PC-3 (cell line): Measurements from ENCODE around the gene DCTD. TPM values are rescaled to one million over a fixed set of nuclear protein-coding genes. Genes with fewer than 3 reads are reported as not detected.

Experiments
- ATAC-seq: fragments of 200-7000 bp; cut with Tn5 transposase; 2 replicates; pipeline ENCODE4 v1.9.1; 2020; ENCODE audit warnings: mild to moderate bottlenecking, moderate library complexity
- BruUV-seq: library from RNA; stranded (reverse); fragments of 400-500 nt; replicated peaks from 2 replicates; lab custom pipeline; 2021; lab: Mats Ljungman, UMichigan
- CTCF ChIA-PET: fragments of 300-600 bp; sonication (Branson Sonifier 250); formaldehyde crosslinking; loops from one replicate; lab custom pipeline; 2022; ENCODE audit warnings: antibody characterized with exemption; lab: Charles Lee
- POLR2A ChIA-PET: fragments of 300-600 bp; sonication (Branson Sonifier 250); formaldehyde crosslinking; loops from one replicate; lab custom pipeline; 2022; ENCODE audit warnings: antibody characterized with exemption; ENCODE audit not compliant: unreplicated experiment; lab: Charles Lee
- DNase-seq: peaks from one replicate; pipeline ENCODE4 v3.0.0-alpha.2; 2015
- H2AFZ ChIP-seq: fragments of 300-600 bp; sonication (generic); 2 replicates; pipeline ENCODE4 v1.6.0; 2016; ENCODE audit warnings: antibody characterized with exemption, low read length
- H3F3A ChIP-seq: fragments of 300-600 bp; sonication (generic); one replicate; pipeline ENCODE4 v1.6.0; 2017; ENCODE audit warnings: antibody characterized with exemption, low read length, control low read depth, mild to moderate bottlenecking; ENCODE audit not compliant: unreplicated experiment
- H3K27ac ChIP-seq: fragments of 300-600 bp; sonication (generic); 2 replicates; pipeline ENCODE4 v1.5.1; 2016; ENCODE audit warnings: mild to moderate bottlenecking, low read length
- H3K27me3 ChIP-seq: fragments of 300-600 bp; sonication (generic); 2 replicates; pipeline ENCODE4 v1.6.1; 2016; ENCODE audit warnings: low read length, mixed read lengths
- H3K36me3 ChIP-seq: fragments of 300-600 bp; sonication (generic); 2 replicates; pipeline ENCODE4 v1.6.1; 2016; ENCODE audit warnings: low read depth, mixed run types, low read length, mixed read lengths
- H3K4me1 ChIP-seq: fragments of 300-600 bp; sonication (generic); 2 replicates; pipeline ENCODE4 v1.5.1; 2016; ENCODE audit warnings: low read length; ENCODE audit not compliant: insufficient read depth
- H3K4me2 ChIP-seq: fragments of 300-600 bp; sonication (generic); 2 replicates; pipeline ENCODE4 v1.6.0; 2016; ENCODE audit warnings: low read length
- H3K4me3 ChIP-seq: fragments of 300-600 bp; sonication (generic); 2 replicates; pipeline ENCODE4 v1.5.1; 2016; ENCODE audit warnings: mild to moderate bottlenecking, low read length, mixed read lengths
- H3K79me2 ChIP-seq: fragments of 300-600 bp; sonication (generic); 2 replicates; pipeline ENCODE4 v1.6.1; 2017; ENCODE audit warnings: low read length, mixed read lengths
- H3K9ac ChIP-seq: fragments of 300-600 bp; sonication (generic); 2 replicates; pipeline ENCODE4 v1.6.0; 2016; ENCODE audit warnings: mild to moderate bottlenecking, low read length
- H3K9me2 ChIP-seq: fragments of 300-600 bp; sonication (generic); replicated peaks from 2 replicates; pipeline ENCODE4 v1.6.1; 2016; ENCODE audit warnings: mixed run types, low read length, mixed read lengths
- H3K9me3 ChIP-seq: fragments of 300-600 bp; sonication (generic); 2 replicates; pipeline ENCODE4 v1.6.1; 2016; ENCODE audit warnings: low read length, mixed read lengths
- H4K20me1 ChIP-seq: fragments of 300-600 bp; sonication (generic); 2 replicates; pipeline ENCODE4 v1.6.1; 2016; ENCODE audit warnings: low read length, mixed read lengths
- EZH2 ChIP-seq: fragments of 300-600 bp; sonication (generic); IDR thresholded peaks from one replicate; pipeline ENCODE4 v1.6.1; 2017; ENCODE audit warnings: antibody characterized with exemption, mild to moderate bottlenecking, low read length; ENCODE audit not compliant: unreplicated experiment
- EZH2phosphoT487 ChIP-seq: fragments of 300-600 bp; sonication (generic); IDR thresholded peaks from 2 replicates; pipeline ENCODE4 v1.6.1; 2018; ENCODE audit warnings: mild to moderate bottlenecking, antibody characterized with exemption, low read length, borderline replicate concordance
- intact Hi-C: fragments of 100-400 bp; cut with micrococcal nuclease; formaldehyde crosslinking; loops from 2 replicates; pipeline ENCODE4 v1.9.0; 2023
- total RNA-seq: library from RNA; depleted of rRNA; stranded (reverse); fragments of >200 nt; gene quantifications from 2 replicates; pipeline ENCODE4 v1.2.3, GENCODE V29; 2014
- TF ChIP-seq, protein P1 (sequence below): fragments of 300-600 bp; sonication (generic); conservative IDR thresholded peaks from 2 replicates; pipeline ENCODE4 v1.5.1; 2017; ENCODE audit warnings: antibody characterized with exemption, low read depth, mild to moderate bottlenecking, low read length

The DCTD gene
- total RNA-seq, 1 experiment from 2014 or later, result 58.1 TPM

DNA sequence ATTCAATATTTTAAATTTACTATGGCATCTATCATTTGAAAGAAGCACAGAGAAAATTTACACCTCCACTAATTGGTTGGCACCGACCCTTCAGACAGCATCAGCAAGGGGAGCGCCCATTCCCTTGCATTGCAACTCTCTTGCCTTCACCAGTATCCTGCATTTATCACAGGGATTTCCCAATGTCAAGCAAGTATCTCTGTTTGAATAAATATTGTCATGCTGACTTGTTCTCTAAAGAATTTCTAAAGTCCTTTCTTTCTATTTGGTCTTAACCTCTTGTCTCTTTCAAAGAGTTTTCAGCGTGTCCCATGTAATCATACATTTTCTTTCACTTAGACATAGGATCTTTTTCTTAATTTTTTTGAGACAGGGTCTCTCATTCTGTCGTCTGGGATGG is 10.4 kb downstream of the DCTD start:
- intact Hi-C loops, result no loop called here
- H4K20me1 ChIP-seq, result no peaks in the 10 kb centered on the region
- H3K9ac ChIP-seq, result no peak overlapping the region
- no peak overlapping the region for H3K4me2 ChIP-seq
- H3K9me2 ChIP-seq, result no peaks in the 10 kb centered on the region
- H3K27ac ChIP-seq, result no peak overlapping the region
- TF ChIP-seq EZH2 (no peak), EZH2phosphoT487 (no peak)
- TF ChIP-seq, protein P1, sequence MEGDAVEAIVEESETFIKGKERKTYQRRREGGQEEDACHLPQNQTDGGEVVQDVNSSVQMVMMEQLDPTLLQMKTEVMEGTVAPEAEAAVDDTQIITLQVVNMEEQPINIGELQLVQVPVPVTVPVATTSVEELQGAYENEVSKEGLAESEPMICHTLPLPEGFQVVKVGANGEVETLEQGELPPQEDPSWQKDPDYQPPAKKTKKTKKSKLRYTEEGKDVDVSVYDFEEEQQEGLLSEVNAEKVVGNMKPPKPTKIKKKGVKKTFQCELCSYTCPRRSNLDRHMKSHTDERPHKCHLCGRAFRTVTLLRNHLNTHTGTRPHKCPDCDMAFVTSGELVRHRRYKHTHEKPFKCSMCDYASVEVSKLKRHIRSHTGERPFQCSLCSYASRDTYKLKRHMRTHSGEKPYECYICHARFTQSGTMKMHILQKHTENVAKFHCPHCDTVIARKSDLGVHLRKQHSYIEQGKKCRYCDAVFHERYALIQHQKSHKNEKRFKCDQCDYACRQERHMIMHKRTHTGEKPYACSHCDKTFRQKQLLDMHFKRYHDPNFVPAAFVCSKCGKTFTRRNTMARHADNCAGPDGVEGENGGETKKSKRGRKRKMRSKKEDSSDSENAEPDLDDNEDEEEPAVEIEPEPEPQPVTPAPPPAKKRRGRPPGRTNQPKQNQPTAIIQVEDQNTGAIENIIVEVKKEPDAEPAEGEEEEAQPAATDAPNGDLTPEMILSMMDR, result no peak
- ChIA-PET POLR2A (no interaction called here), CTCF (no interaction called here)
- DNase-seq (no peak), ATAC-seq (no peak)
- H3K36me3 ChIP-seq, result peaks cover 4% of the 10 kb centered on the region; the same call in 1 of the 2 replicates
- H3K4me1 ChIP-seq, result no peaks in the 10 kb centered on the region
- H3K79me2 ChIP-seq, result no peaks in the 10 kb centered on the region
- no TSS peak for BruUV-seq
- no peak overlapping the region for H3K4me3 ChIP-seq
- no peaks in the 10 kb centered on the region for H3K9me3 ChIP-seq
- H3F3A ChIP-seq, result no peaks in the 10 kb centered on the region
- no peak overlapping the region for H2AFZ ChIP-seq
- H3K27me3 ChIP-seq, result no peaks in the 10 kb centered on the region

DNA sequence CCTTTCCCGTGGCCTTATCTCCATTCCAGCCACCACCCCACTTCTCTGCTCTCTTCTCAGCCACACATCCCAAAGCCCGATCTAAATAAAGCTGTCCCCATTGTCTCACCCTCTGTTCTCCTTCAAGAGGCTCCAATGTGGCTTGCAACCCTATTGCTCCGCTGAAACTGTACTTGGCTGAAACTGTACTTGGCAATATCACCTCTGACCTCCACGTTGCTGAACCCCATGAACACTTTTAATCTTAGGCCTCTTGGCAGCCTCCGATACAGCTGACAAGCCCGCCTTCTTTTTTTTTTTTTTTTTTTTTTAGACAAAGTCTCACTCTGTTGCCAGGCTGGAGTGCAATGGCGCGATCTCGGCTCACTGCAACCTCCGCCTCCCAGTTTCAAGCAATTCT is 12.1 kb downstream of the DCTD start:
- no peak for DNase-seq
- H3K79me2 ChIP-seq, result no peaks in the 10 kb centered on the region
- no peak overlapping the region for H3K4me2 ChIP-seq
- H3K36me3 ChIP-seq, result peaks cover 4% of the 10 kb centered on the region; the same call in 1 of the 2 replicates
- ATAC-seq, result no peak
- H3K4me1 ChIP-seq, result no peaks in the 10 kb centered on the region
- H3F3A ChIP-seq, result no peaks in the 10 kb centered on the region
- ChIA-PET POLR2A (no interaction called here), CTCF (no interaction called here)
- H3K4me3 ChIP-seq, result no peak overlapping the region
- no peak overlapping the region for H3K27ac ChIP-seq
- intact Hi-C loops, result no loop called here
- no peaks in the 10 kb centered on the region for H3K9me3 ChIP-seq
- BruUV-seq, result no TSS peak
- no peaks in the 10 kb centered on the region for H4K20me1 ChIP-seq
- no peaks in the 10 kb centered on the region for H3K27me3 ChIP-seq
- H3K9me2 ChIP-seq, result no peaks in the 10 kb centered on the region
- TF ChIP-seq EZH2phosphoT487 (no peak), EZH2 (no peak)
- TF ChIP-seq, protein P1, result no peak
- no peak overlapping the region for H2AFZ ChIP-seq
- H3K9ac ChIP-seq, result no peak overlapping the region

DNA sequence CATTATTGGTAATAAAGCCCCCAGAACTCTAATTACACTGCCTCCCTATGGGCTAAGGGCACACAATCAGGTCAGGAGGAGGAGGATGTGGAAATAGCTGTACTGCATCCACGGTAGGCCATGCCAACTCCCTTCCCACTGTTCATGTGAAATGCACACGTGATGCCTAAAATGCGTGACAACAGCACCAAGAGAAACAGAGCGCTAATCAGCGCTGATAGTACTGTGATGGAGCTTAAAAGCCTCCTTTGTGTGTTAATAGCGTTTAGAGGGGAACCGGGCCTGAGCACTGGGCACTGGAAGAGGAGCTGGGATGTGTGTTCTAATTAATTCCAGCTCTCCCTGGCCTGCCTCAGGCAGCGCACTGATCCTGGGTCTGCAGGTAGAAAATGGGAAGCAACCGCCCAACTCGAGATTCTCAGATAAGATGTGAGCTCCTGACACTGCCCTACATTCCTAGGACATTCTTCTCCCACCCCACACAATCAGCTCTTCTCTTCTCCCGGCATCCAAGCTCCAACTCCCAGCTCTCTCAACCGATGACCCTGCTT is 12.9 kb downstream of the DCTD start:
- H3K9ac ChIP-seq, result no peak overlapping the region
- H3K36me3 ChIP-seq, result peaks cover 4% of the 10 kb centered on the region
- H3K27ac ChIP-seq, result no peak overlapping the region
- ATAC-seq (no peak), DNase-seq (no peak)
- H2AFZ ChIP-seq, result no peak overlapping the region
- no peaks in the 10 kb centered on the region for H3F3A ChIP-seq
- intact Hi-C loops, result no loop called here
- H3K4me3 ChIP-seq, result no peak overlapping the region
- H3K9me3 ChIP-seq, result no peaks in the 10 kb centered on the region
- ChIA-PET CTCF (no interaction called here), POLR2A (no interaction called here)
- H3K9me2 ChIP-seq, result no peaks in the 10 kb centered on the region
- H4K20me1 ChIP-seq, result no peaks in the 10 kb centered on the region
- no peak overlapping the region for H3K4me2 ChIP-seq
- H3K27me3 ChIP-seq, result no peaks in the 10 kb centered on the region
- BruUV-seq, result no TSS peak
- H3K4me1 ChIP-seq, result no peaks in the 10 kb centered on the region
- TF ChIP-seq, protein P1, result no peak
- TF ChIP-seq EZH2phosphoT487 (no peak), EZH2 (no peak)
- no peaks in the 10 kb centered on the region for H3K79me2 ChIP-seq
